GM18867 (cell line): Measurements from ENCODE around the gene ZNF57.
A peak's percentile ranks its signal among the peaks of the same experiment; 100 is the strongest.
"Not testable (repeated sequence)": the region's sequence is repeated elsewhere in the genome, so short reads cannot be mapped to it uniquely, and the experiment has no call there.

Experiments
- ATAC-seq: cut with Tn5 transposase; IDR thresholded peaks from one replicate; pipeline ENCODE4 v1.9.1; 2021; ENCODE audit warnings: mild to moderate bottlenecking, moderate library complexity; ENCODE audit not compliant: unreplicated experiment

The ZNF57 gene

DNA sequence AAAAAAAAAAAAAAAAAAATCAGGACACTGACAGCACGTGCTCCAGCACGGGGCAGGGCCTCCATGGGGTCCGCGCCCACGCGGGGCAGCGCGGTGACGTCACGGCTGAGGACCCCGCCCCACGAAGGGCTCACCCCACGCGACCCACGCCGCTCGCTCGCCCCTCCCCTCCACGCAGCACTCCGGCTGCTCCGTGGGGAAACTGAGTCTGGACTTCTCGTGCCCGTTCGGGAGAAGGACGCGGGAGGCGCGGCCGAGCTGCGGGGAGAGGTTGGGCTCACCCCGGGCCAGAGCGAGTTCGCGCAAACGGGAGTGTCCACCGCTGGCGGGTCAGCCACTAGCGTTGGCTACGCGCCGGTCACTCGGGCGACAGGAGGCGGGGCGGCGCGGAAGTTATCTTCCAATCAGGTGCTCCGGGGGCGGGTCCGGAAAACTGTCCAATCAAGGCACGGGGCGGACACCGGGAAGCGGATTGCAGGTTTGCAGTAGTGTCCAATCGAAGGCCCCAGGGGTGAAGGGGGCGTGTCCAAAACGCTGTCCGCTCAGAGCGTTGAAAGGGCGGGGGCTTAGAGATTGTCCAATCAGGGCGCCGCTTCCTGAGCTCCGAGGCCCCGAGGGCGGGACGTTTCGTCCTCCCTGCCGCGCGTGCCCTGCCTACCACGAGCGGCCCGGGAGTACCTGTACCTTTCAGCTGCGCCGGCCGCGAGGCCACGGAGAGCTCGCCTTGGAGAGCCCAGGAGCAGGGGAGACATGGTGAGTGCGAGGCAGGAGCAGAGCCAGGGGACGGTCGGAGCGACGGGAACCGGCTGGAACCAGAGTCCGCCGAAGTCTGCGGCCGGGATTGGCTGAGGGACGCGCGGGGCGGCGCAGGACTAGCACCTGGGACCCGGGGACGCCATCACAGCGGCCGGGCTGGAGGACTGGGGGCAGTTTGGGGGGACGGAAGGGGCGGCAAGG lies at the start of gene ZNF57:
TSS of gene ZNF57 (plus strand) at position 633 of the 957 bp plus-strand sequence. CDS start at position 751, 118 bp downstream.
- peak; percentile 95 for ATAC-seq

GRCh38 chr19:2852598-2852997 lies 48.1 kb upstream of the ZNF57 start:
- ATAC-seq, result no peak

DNA sequence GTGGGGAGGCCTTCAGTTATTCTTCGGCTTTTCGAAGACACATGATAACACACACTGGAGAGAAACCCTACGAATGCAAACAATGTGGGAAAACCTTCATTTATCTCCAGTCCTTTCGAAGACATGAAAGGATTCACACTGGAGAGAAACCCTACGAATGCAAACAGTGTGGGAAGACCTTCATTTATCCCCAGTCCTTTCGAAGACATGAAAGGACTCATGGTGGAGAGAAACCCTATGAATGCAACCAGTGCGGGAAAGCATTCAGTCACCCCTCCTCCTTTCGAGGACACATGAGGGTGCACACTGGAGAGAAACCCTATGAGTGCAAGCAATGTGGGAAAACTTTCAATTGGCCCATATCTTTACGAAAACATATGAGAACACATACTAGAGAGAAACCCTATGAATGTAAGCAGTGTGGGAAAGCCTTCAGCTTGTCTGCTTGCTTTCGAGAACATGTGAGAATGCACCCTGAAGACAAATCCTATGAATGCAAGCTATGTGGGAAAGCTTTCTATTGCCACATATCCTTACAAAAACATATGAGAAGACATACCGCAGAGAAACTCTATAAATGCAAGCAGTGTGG lies 47.6 kb upstream of the ZNF57 start:
- no peak for ATAC-seq

- no peak for ATAC-seq
These were observed 45.9 kb upstream of the ZNF57 start for GRCh38 chr19:2854849-2855248.

GRCh38 chr19:2856457-2857050 lies 44.2 kb upstream of the ZNF57 start:
- ATAC-seq, result no peak

GRCh38 chr19:2858864-2859263 lies 41.9 kb upstream of the ZNF57 start:
- no peak for ATAC-seq

DNA sequence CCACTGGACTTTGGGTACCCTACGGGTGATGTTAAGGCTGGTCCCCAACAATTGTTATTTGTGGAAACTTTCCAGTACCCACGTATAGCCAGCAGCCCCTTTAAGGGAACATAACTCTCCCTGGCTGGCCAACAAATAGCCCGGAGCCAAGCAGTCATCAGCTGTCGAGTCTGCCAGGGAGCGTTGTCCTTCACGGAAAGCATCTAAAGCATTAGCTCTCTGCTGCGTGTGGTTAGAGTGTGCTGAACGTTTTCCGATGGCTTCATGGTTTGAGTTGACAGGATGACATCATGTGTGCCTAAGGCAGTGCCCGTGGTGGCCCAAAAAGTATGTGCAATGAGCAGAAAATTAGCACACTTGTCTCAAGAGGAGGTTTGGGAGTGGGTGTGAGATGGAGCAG lies 36.9 kb upstream of the ZNF57 start:
- no peak for ATAC-seq

GRCh38 chr19:2865334-2866100 lies 35.2 kb upstream of the ZNF57 start:
- ATAC-seq, result no peak

- ATAC-seq, result no peak
These were observed 34.2 kb upstream of the ZNF57 start for GRCh38 chr19:2866495-2867024.

DNA sequence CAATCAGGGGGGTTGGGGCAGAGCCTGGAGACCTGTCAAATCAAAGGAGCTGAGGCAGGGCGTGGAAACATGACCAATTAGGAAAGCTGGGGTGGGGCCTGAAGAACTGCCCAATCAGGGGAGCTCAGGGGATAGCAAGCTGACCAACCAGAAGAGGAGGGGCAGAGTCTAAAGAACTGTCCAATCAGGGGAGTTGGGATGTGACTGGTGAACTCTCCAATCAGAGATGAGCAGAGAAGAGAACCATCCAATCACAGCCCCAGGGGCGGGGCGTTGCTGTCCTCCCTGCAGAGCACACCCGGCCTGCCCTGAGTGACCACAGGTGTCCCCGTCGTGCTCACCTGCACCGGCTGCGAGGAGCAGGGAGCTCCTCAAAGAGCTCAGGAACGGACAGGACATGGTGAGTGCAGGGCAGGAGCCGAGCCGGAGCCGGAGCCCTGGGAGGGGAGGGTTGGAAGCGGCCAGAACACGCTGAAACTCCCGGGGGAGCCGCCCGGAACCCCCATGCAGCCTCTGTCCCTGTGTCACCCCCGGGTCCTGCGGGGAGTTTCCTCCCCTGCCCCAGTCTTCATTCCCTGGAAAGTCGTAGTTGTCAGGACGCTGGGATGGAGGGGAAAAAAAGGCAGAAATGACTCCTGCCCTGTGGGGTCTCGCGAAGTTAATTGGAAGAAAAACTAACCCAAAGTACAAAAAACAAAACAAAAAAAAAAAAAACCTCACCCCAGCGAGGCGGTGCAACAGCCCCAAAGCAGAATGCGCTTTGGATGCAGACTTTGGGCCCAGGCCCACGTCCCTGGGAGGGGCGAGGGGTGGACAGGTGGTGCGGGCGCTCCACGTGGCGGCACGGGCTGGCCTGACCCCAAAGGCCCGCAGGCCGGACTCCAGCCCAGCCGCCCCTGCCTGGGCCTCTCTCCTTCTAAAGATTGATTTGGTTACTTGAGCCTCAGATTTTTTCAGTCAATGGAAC lies 33.4 kb upstream of the ZNF57 start, which contains the start of gene ZNF556:
TSS of gene ZNF556 (plus strand) at position 311 of the 967 bp plus-strand sequence. CDS start at position 398, 87 bp downstream.
- ATAC-seq, result no peak

- no peak for ATAC-seq
These were observed 31.1 kb upstream of the ZNF57 start for GRCh38 chr19:2869618-2870017.

- ATAC-seq, result not testable (repeated sequence)
These were observed 28.6 kb upstream of the ZNF57 start for GRCh38 chr19:2872175-2872574.

GRCh38 chr19:2877398-2878331 lies 23.1 kb upstream of the ZNF57 start:
- no peak for ATAC-seq

GRCh38 chr19:2883686-2884439 lies 16.9 kb upstream of the ZNF57 start:
- no peak for ATAC-seq

GRCh38 chr19:2885736-2886135 lies 15.0 kb upstream of the ZNF57 start:
- ATAC-seq, result no peak

- no peak for ATAC-seq
These were observed 13.3 kb upstream of the ZNF57 start for GRCh38 chr19:2887391-2887914.

DNA sequence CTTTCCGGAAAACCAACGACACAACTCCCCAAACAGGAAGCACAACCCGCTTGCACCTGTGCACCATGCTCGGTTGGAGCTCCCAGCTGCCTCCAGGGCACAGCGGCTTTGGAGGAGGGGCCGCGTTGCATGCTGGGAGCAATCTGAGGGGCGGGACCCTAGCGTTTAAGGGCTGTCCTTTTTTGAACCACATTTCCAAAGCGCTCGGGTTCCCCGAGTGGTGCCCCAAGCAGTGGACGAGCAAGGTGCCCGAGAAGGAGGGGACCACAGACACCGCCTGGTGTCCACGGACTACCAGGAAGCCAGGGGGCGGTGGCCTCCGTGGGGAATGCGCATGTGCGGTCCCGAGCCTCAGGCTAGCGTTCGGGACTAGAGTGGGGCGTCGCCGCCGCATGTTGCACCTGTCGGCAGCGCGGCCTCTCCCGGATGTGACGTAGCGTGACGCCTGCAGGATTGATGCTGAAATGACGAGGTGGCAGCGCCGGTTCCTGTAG lies 11.9 kb upstream of the ZNF57 start:
- ATAC-seq, result no peak
